Effector memory CD4-positive, alpha-beta T cell (primary cell): Measurements from ENCODE around the gene RASAL3.
"Not testable (repeated sequence)": the region's sequence is repeated elsewhere in the genome, so short reads cannot be mapped to it uniquely, and the experiment has no call there.

Experiments used
- DNase-seq, 3 donors: peaks; one replicate each; pipeline ENCODE4 v3.0.0-alpha.2; 2020
- H3K27ac ChIP-seq: 2 replicates; pipeline ENCODE4 v1.7.0; 2013; ENCODE audit warnings: mild to moderate bottlenecking, low read length, moderate library complexity; ENCODE audit not compliant: insufficient read depth, poor library complexity, severe bottlenecking
- H3K27me3 ChIP-seq: replicated peaks from 2 replicates; pipeline ENCODE4 v1.7.0; 2013; ENCODE audit warnings: mild to moderate bottlenecking, low read length; ENCODE audit not compliant: insufficient read depth, control insufficient read depth, poor library complexity, severe bottlenecking
- H3K36me3 ChIP-seq: 2 replicates; pipeline ENCODE4 v1.7.0; 2013; ENCODE audit warnings: mild to moderate bottlenecking, low read length, moderate library complexity; ENCODE audit not compliant: control insufficient read depth, insufficient read depth
- H3K4me1 ChIP-seq: 2 replicates; pipeline ENCODE4 v1.7.0; 2013; ENCODE audit warnings: low read length, mild to moderate bottlenecking; ENCODE audit not compliant: control insufficient read depth, insufficient read depth, poor library complexity, severe bottlenecking
- H3K4me3 ChIP-seq: 2 replicates; pipeline ENCODE4 v1.7.0; 2013; ENCODE audit warnings: low read length, low read depth, mild to moderate bottlenecking; ENCODE audit not compliant: insufficient read depth, poor library complexity, severe bottlenecking
- H3K9me3 ChIP-seq: 2 replicates; pipeline ENCODE4 v1.7.0; 2013; ENCODE audit warnings: mild to moderate bottlenecking, low read length, moderate library complexity; ENCODE audit not compliant: control insufficient read depth

RASAL3 gene

GRCh38 chr19:15498156-15498858, 34.0 kb upstream of the RASAL3 start:
- Histone ChIP-seq H3K4me3 (no peak overlapping the region), H3K27ac (no peak overlapping the region), H3K9me3 (no peaks in the 10 kb centered on the region), H3K36me3 (no peaks in the 10 kb centered on the region), H3K4me1 (no peaks in the 10 kb centered on the region), H3K27me3 (no peaks in the 10 kb centered on the region)
- DNase-seq: no peak

- no peaks in the 10 kb centered on the region for H3K27me3 ChIP-seq
- H3K27ac ChIP-seq: no peak overlapping the region
- no peak for DNase-seq
Measured at GRCh38 chr19:15495151-15495550, 30.8 kb upstream of the RASAL3 start.

GRCh38 chr19:15488489-15489226, 24.3 kb upstream of the RASAL3 start:
- H3K4me3 ChIP-seq: no peak overlapping the region
- H3K9me3 ChIP-seq: no peaks in the 10 kb centered on the region
- no peaks in the 10 kb centered on the region for H3K27me3 ChIP-seq
- no peak overlapping the region for H3K27ac ChIP-seq
- no peaks in the 10 kb centered on the region for H3K36me3 ChIP-seq
- no peaks in the 10 kb centered on the region for H3K4me1 ChIP-seq
- no peak for DNase-seq

More at GRCh38 chr19:15495151-15495550, 30.8 kb upstream of the RASAL3 start:
- H3K4me1 ChIP-seq: no peaks in the 10 kb centered on the region
- H3K36me3 ChIP-seq: no peaks in the 10 kb centered on the region
- H3K9me3 ChIP-seq: no peaks in the 10 kb centered on the region
- no peak overlapping the region for H3K4me3 ChIP-seq

GRCh38 chr19:15487038-15487437, 22.7 kb upstream of the RASAL3 start:
- Histone ChIP-seq H3K27me3 (no peaks in the 10 kb centered on the region), H3K4me3 (no peak overlapping the region), H3K36me3 (no peaks in the 10 kb centered on the region), H3K4me1 (no peaks in the 10 kb centered on the region), H3K9me3 (no peaks in the 10 kb centered on the region), H3K27ac (no peak overlapping the region)
- no peak for DNase-seq

- H3K9me3 ChIP-seq, H3K4me3 ChIP-seq, H3K27ac ChIP-seq, H3K4me1 ChIP-seq, DNase-seq, H3K36me3 ChIP-seq, H3K27me3 ChIP-seq: not testable (repeated sequence)
Measured at GRCh38 chr19:15485768-15486167, 21.4 kb upstream of the RASAL3 start.

GRCh38 chr19:15480996-15481395, 16.7 kb upstream of the RASAL3 start:
- DNase-seq, H3K27me3 ChIP-seq, H3K36me3 ChIP-seq, H3K4me1 ChIP-seq, H3K4me3 ChIP-seq, H3K27ac ChIP-seq, H3K9me3 ChIP-seq: not testable (repeated sequence)

- Histone ChIP-seq H3K27me3 (no peaks in the 10 kb centered on the region), H3K4me1 (peaks cover 7% of the 10 kb centered on the region), H3K36me3 (no peaks in the 10 kb centered on the region), H3K27ac (no peak within 1 kb of the TSS), H3K9me3 (no peaks in the 10 kb centered on the region), H3K4me3 (no peak within 1 kb of the TSS)
- DNase-seq: no peak
Measured at GRCh38 chr19:15479391-15480345, 15.3 kb upstream of the RASAL3 start, which contains the start of gene PGLYRP2. Gene PGLYRP2 (minus strand): TSS chr19:15479501. CDS start chr19:15479371, 130 bp downstream.

GRCh38 chr19:15476325-15476724, 12.0 kb upstream of the RASAL3 start:
- Histone ChIP-seq H3K9me3 (no peaks in the 10 kb centered on the region), H3K36me3 (no peaks in the 10 kb centered on the region), H3K4me1 (peaks cover 7% of the 10 kb centered on the region), H3K27me3 (no peaks in the 10 kb centered on the region), H3K4me3 (no peak overlapping the region), H3K27ac (no peak overlapping the region)
- no peak for DNase-seq

- Histone ChIP-seq H3K27me3 (no peaks in the 10 kb centered on the region), H3K4me3 (no peak overlapping the region), H3K27ac (no peak overlapping the region), H3K9me3 (no peaks in the 10 kb centered on the region), H3K36me3 (no peaks in the 10 kb centered on the region), H3K4me1 (peaks cover 7% of the 10 kb centered on the region)
- DNase-seq: no peak
Measured at GRCh38 chr19:15475611-15476010, 11.3 kb upstream of the RASAL3 start.
